Uterine smooth muscle cell (primary cell): Measurements from ENCODE around the gene FBXO36. TPM values are rescaled to one million over a fixed set of nuclear protein-coding genes. Genes with fewer than 3 reads are reported as not detected.

Experiments used
- total RNA-seq: library from RNA; depleted of rRNA; stranded (reverse); fragments of >200 nt; gene quantifications from 2 replicates; pipeline ENCODE4 v1.2.3, GENCODE V29; 2014

Gene FBXO36
- 1.9 and 4.5 TPM in 2 replicates for total RNA-seq

GRCh38 chr2:229922449-229923386 lies at the start of gene FBXO36:
Gene FBXO36 (plus strand): TSS chr2:229922503. CDS start chr2:229922514, 11 bp downstream.

GRCh38 chr2:229921892-229922448 lies 333 bp upstream of the FBXO36 start, which contains the start of gene TRIP12:
Gene TRIP12 (minus strand): TSS chr2:229922009. CDS start chr2:229880079, 41,930 bp downstream.

Other genes starting within 250 kb of the FBXO36 start
- 0.55 and 2.6 TPM in 2 replicates for gene DNER, start 207.9 kb upstream of the FBXO36 start, total RNA-seq
- gene TRIP12, start 494 bp upstream of the FBXO36 start, total RNA-seq: 262 and 314 TPM in 2 replicates
- 2.2 and 3.5 TPM in 2 replicates for gene SLC16A14, start 146.4 kb downstream of the FBXO36 start, total RNA-seq